WI38 (cell line): Measurements from ENCODE around the gene TTL.
"Not testable (repeated sequence)": the region's sequence is repeated elsewhere in the genome, so short reads cannot be mapped to it uniquely, and the experiment has no call there.

Experiments
- H3K4me3 ChIP-seq: 2 replicates; pipeline ENCODE4 v1.5.1; 2011; ENCODE audit warnings: low read depth, mild to moderate bottlenecking, control low read depth, low read length
- CTCF ChIP-seq: IDR thresholded peaks from 2 replicates; pipeline ENCODE4 v1.5.1; 2012; ENCODE audit warnings: low read depth, mild to moderate bottlenecking, control low read depth, low read length

TTL gene

DNA sequence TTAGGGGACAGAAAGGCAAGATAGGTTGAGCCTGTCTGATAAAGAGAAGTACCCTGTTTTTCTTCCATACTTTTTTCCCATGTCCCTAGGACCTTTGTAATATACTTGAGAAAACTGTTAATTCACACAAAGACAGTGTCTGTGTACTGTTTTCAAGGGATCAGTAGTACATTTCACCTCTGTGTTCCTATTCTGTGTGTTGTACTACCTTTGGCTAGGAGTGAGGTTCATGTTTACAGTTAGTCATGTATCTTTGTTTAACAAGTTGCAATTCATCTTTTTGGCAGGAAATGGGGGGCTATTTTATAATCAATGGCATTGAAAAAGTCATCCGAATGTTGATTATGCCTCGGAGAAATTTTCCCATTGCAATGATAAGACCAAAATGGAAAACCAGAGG is 67.0 kb downstream of the TTL start:
- no peak overlapping the region for H3K4me3 ChIP-seq
- TF ChIP-seq CTCF, result no peak

DNA sequence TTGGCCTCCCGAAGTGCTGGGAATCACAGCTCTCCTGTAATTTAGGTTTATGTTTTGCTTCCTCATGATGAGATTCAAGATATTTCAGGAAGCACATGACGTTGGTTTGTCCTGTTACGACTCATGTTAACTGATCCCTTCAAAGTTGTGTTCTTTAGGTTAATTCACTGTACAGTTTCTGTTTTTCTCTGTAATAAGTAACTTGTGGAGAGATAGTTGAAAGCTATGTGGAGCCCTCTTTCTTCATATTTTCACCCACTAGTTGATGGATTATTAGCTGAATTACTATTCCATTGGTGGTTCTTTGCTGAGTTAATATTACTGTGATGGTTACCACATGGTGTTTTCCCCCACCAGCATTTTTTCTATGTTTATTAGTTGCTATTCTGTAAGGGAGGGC is 84.1 kb downstream of the TTL start:
- TF ChIP-seq CTCF, result no peak
- no peak overlapping the region for H3K4me3 ChIP-seq

GRCh38 chr2:112566508-112566907 is 84.6 kb downstream of the TTL start:
- H3K4me3 ChIP-seq, result not testable (repeated sequence)

DNA sequence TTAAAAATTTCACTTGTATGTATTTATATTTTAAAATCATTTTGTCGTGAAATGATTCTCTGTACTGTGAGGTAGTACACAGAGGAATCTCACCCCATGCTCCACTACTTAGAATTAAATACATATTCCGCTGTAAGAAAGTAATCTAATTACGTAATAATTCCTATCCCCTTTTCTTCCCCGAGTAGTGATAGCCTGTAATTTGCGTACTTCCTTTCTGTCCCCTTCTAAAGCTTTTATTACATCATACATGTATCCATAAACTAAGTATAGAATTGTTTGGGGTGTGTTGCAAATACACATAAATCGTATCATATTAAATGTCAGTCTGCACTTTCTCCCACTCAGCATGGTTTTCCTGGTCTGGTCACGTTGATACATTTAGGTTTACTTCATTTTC is 90.0 kb downstream of the TTL start:
- H3K4me3 ChIP-seq, result no peak overlapping the region
- no peak for TF ChIP-seq CTCF

DNA sequence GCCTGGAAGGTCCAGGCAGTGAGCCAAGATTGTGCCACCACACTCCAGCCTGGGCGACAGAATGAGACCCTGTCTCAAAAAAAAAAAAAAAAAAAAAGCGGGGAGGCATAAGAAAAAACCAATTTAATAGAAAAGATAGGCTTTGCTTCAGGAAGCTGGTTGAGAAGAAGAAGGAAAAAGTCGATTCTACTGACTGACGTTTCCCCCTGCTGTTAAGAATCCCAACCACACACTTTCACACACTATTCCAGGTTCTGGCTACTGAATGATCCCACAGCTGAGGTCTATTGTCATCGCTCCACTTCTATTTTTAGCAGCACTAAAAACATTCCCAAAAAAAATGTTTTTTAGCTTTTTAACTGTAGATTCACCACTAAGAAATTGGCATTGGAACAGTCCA is 95.8 kb downstream of the TTL start:
- no peak for TF ChIP-seq CTCF
- no peak overlapping the region for H3K4me3 ChIP-seq

DNA sequence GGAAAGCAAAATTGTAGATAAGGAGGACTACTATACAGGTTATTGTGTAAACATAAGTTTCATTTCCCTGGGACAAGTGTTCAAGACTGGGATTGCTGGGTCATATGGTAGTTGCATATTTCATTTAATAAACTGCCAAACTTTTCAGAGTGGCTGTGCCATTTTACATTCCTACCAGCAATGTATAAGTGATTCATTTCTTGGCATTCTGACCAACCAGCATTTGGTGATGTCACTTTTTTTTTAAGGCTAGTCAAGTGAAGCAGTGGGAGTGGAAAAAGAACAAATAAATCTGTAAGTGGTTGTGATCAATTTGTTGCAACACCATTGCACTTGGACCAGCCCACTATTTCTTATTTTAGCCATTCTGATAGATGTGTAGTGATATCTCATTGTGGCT is 97.3 kb downstream of the TTL start:
- no peak overlapping the region for H3K4me3 ChIP-seq
- TF ChIP-seq CTCF, result 0 out of 2 replicates have a peak, but pooled peaks have one; percentile 3

DNA sequence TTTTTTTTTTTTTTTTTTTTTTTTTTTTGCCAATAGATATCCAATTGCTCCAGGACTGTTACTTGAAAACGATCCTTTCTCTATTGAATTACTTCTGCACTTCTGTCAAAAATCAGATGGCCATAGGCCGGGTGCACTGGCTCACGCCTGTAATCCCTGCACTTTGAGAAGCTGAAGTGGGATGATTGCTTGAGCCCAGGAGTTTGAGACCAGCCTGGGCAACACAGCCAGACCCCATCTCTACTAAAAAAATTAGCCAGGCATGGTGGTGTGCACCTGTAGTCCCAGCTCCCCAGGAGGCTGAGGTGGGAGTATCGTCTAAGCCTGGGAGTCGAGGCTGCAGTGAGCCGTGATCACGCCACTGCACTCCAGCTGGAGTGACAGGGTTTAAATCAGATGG is 98.1 kb downstream of the TTL start:
- TF ChIP-seq CTCF, result no peak
- no peak overlapping the region for H3K4me3 ChIP-seq

DNA sequence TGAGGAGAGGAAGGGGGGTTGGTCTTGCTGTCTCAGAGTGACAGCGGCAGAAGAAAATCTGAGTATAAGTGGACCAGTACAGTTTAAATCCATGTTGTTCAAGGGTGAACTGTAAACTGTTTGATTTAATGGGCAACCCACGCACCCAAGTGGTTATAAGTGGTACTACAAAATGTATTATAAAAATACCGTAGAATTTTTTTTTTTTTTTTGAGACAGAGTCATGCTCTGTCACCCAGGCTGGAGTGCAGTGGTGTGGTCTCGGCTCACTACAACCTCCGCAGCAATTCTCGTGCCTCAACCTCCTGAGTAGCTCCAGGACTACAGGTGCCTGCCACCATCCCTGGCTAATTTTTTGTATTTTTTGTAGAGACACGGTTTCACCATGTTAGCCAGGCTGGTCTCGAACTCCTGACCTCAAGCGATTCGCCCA is 100.4 kb downstream of the TTL start:
- H3K4me3 ChIP-seq, result no peak overlapping the region

More for the DNA sequence above, 100.4 kb downstream of the TTL start:
- TF ChIP-seq CTCF, result peak; percentile 38
